Measurements from ENCODE around the gene UFD1.

GRCh38 chr22:19520566-19521305 is 41.7 kb upstream of the UFD1 start:
- TF ChIP-seq MXI1 (IDR thresholded peaks at IDR 0.05; ENCODE audit: low read depth, low read length) (no peak), NR2C2 (CRISPR knock-in tag; IDR thresholded peaks at IDR 0.05) (no peak), NR2C2 (tag; IDR thresholded peaks at IDR 0.05) (no peak), E2F4 (CRISPR knock-in tag; IDR thresholded peaks at IDR 0.05; ENCODE audit: low read depth) (no peak), NCOA6 (IDR thresholded peaks at IDR 0.05) (no peak), ZNF12 (CRISPR knock-in tag; IDR thresholded peaks at IDR 0.05) (no peak), ZNF766 (CRISPR knock-in tag; conservative IDR thresholded peaks at IDR 0.05) (no peak), CTCF (IDR thresholded peaks at IDR 0.05 in 2 of 3, conservative IDR thresholded peaks at IDR 0.05 in 1 of 3; ENCODE audit: insufficient read depth in 2 of 3, low read depth in 1 of 3, low read length in 3 of 3) (no peak), NONO (IDR thresholded peaks at IDR 0.05; ENCODE audit: low read depth in 2 of 2, low read length in 1 of 2) (no peak), HBP1 (CRISPR knock-in tag; IDR thresholded peaks at IDR 0.05) (no peak)
